ENCODE results near the gene RFTN1. TPM values are rescaled to one million over a fixed set of nuclear protein-coding genes. Genes with fewer than 3 reads are reported as not detected.
A peak's percentile ranks its signal among the peaks of the same experiment; 100 is the strongest.

The RFTN1 gene
- total RNA-seq, 2 experiments from 2014 or later, result 95.9 to 109 TPM

DNA sequence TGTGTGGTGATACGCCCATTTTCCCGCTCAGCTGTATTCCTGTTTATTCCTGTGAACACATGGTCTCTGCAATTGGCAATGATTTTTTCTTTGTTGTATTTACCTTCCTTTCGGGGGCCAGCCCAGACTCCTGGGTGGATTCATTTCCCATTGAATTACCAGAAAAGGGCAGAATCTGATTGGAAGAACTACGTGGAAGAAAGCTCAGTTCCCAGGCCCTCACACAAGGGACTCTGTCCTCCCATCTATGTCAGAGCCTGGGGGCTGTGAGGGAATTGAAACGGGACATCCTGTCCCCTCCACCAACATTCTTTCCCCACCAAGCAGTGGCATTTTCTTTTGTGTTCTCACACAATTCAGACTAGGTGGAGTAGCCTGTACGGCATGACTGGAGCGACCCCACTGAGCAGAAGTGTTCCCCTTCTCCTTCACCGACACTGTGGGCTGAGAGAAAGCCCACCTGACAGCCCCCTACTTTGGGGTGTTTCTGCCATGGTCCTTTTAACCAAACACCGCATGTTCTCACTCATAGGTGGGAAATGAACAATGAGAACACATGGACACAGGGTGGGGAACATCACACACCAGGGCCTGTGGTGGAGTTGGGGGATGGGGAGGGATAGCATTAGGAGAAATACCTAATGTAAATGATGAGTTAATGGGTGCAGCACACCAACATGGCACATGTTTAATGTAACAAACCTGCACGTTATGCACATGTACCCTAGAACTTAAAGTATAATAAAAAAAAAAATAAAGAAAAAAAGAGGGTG is 32.1 kb upstream of the RFTN1 start:
- CTCF ChIA-PET, result interaction anchor here (1.4 kb wide), 1 partner anchor 255 kb away, joined by 4 read pairs; no protein-coding TSS in a partner anchor
- peaks cover 10% of the 10 kb centered on the region for H3K4me1 Mint-ChIP-seq (ENCODE audit: low read depth)
- no peaks in the 10 kb centered on the region for H3K36me3 Mint-ChIP-seq (ENCODE audit: low read depth)
- H3K27ac Mint-ChIP-seq, result no peak overlapping the region
- no peak overlapping the region for H3K4me3 Mint-ChIP-seq
- intact Hi-C loops (cut with micrococcal nuclease), result loop anchor here (1.0 kb wide), 1 partner anchor 24 kb away; no protein-coding TSS in a partner anchor
- DNase-seq, result no peak
- H3K9me3 Mint-ChIP-seq, result no peaks in the 10 kb centered on the region
- no peaks in the 10 kb centered on the region for H3K27me3 Mint-ChIP-seq (ENCODE audit: low read depth)

DNA sequence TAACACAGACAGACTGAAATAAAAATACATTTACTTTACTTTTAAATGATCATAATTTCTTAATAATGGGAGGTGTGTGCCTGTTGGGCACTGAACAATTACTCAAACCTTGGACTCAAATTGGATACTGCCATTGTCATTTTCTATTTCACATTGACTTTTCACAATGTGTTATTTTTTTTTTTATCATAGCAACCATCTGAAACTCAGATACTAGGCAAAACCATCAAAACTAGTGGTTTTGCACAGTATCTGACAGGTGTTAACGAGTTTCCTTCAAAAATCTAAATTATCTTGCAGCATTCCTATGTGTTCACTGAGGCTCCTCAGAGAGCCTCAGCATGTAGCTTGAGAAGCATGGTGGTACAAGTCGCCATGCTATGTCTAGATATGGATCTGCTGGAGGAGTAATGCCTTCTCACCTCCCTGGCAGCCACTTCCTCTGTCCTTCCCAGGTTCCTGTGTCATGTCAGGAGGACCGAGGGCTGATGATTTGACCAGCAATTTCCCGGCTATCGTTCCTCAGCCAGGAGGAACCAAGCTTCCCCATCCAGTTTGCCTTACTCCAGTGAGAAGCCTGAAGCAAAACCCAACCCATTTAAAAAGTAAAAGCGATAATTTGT is 29.9 kb upstream of the RFTN1 start:
- DNase-seq, result no peak
- H3K36me3 Mint-ChIP-seq (ENCODE audit: low read depth), result no peaks in the 10 kb centered on the region
- no peaks in the 10 kb centered on the region for H3K9me3 Mint-ChIP-seq
- H3K4me1 Mint-ChIP-seq (ENCODE audit: low read depth), result peaks cover 6% of the 10 kb centered on the region
- CTCF ChIA-PET, result interaction anchor here (1.7 kb wide), 1 partner anchor 224 kb away, joined by 4 read pairs; no protein-coding TSS in a partner anchor
- intact Hi-C loops (cut with micrococcal nuclease), result no loop called here
- H3K27me3 Mint-ChIP-seq (ENCODE audit: low read depth), result no peaks in the 10 kb centered on the region
- no peak overlapping the region for H3K27ac Mint-ChIP-seq
- H3K4me3 Mint-ChIP-seq, result no peak overlapping the region

DNA sequence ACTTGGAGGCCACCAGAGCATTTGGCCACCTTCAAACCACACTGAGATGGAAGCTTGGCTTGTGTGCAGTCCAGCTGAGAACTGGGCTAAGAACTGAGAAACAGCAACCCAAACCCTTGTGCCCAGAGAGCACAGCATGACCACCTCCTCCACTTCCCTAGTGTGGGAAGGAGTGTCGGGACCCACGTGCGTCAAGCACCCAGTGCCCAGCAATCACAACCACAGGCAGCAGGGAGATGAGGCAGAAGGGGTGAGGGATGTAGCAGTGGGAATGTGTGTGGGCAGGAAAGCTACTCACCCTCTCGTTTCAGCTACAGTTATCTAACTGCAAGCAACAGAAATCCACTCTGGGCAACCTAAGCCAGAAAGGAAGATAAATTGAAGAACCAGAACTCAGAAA is 25.0 kb upstream of the RFTN1 start:
- no peak overlapping the region for H3K27ac Mint-ChIP-seq
- peaks cover 2% of the 10 kb centered on the region for H3K27me3 Mint-ChIP-seq (ENCODE audit: low read depth)
- H3K36me3 Mint-ChIP-seq (ENCODE audit: low read depth), result no peaks in the 10 kb centered on the region
- no peaks in the 10 kb centered on the region for H3K4me1 Mint-ChIP-seq (ENCODE audit: low read depth)
- no peaks in the 10 kb centered on the region for H3K9me3 Mint-ChIP-seq
- intact Hi-C loops (cut with micrococcal nuclease), result no loop called here
- no peak overlapping the region for H3K4me3 Mint-ChIP-seq
- CTCF ChIA-PET, result no interaction called here
- DNase-seq, result no peak

DNA sequence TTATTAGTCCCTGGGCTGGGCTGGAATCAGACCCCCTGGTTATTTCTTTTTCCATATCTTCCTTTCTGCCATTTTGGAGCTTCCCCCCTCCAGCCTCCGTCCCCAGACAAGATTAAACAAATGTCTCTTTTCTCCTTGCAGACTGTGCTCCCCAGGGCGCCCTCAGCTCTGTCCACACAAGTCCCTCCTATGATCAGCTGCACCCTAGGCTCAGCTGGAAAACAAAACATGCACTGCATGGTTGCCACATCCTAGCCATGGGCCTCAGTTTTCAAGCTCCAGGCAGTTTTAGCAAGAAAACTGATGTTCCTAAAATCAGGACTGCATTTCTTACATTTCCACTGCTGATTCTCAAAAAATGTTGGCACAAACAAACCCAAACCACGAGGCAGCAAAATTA is 23.5 kb upstream of the RFTN1 start:
- intact Hi-C loops (cut with micrococcal nuclease), result no loop called here
- DNase-seq, result no peak
- no peaks in the 10 kb centered on the region for H3K4me1 Mint-ChIP-seq (ENCODE audit: low read depth)
- no peak overlapping the region for H3K27ac Mint-ChIP-seq
- CTCF ChIA-PET, result interaction anchor here (1.2 to 1.5 kb wide), 2 partner anchors 10 to 11 kb away, joined by 4 to 6 read pairs; no protein-coding TSS in a partner anchor
- peaks cover 2% of the 10 kb centered on the region for H3K27me3 Mint-ChIP-seq (ENCODE audit: low read depth)
- H3K36me3 Mint-ChIP-seq (ENCODE audit: low read depth), result no peaks in the 10 kb centered on the region
- no peak overlapping the region for H3K4me3 Mint-ChIP-seq
- H3K9me3 Mint-ChIP-seq, result no peaks in the 10 kb centered on the region

DNA sequence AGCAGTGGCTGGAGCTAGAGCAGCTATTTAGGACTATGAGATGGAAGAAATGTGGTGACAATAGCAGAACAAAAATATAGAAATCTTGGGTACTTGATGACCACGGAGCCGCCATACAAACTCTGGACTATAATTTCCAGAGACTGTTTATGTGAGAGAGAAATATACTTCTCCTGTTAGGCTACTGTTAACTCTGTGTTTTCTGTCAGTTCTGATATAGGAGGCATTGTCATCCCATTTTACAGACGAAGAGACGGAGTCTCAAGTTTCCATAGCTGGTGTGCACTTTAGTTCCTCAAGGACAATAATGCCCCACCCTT is 22.8 kb upstream of the RFTN1 start:
- peaks cover 2% of the 10 kb centered on the region for H3K27me3 Mint-ChIP-seq (ENCODE audit: low read depth)
- H3K4me3 Mint-ChIP-seq, result no peak overlapping the region
- no peak overlapping the region for H3K27ac Mint-ChIP-seq
- intact Hi-C loops (cut with micrococcal nuclease), result no loop called here
- no peak for DNase-seq
- H3K36me3 Mint-ChIP-seq (ENCODE audit: low read depth), result no peaks in the 10 kb centered on the region
- CTCF ChIA-PET, result interaction anchor here (1.2 to 1.5 kb wide), 2 partner anchors 9 to 11 kb away, joined by 4 to 6 read pairs; no protein-coding TSS in a partner anchor
- H3K9me3 Mint-ChIP-seq, result no peaks in the 10 kb centered on the region
- H3K4me1 Mint-ChIP-seq (ENCODE audit: low read depth), result no peaks in the 10 kb centered on the region

DNA sequence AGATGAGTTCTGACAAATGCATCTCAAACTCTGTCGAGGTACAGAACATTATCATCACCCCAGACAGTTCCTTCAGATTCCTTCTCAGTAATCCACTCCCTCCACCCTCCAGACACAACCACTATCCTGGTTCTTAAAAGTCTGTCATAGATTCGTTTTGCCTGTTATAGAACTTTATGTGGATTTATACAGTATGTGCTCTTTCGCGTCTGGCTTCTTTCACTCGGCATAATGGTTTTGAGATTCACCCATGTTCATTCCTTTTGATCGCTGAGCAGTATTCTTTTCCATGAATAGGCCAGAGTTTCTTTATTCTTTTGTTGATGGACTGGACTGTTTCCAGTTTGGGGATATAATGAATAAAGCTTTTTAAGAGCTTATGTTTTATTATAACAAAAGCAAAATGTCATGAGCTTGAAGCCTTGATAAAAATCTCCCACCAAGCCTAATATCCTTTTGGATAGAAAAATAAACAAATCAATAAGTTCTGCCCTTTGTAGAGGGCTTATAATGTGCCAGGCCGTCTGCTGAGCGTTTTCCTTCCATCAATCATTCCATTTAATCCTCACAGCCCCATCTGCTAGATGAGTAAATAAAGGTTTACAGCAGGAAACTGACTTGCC is 21.3 kb upstream of the RFTN1 start:
- no peaks in the 10 kb centered on the region for H3K9me3 Mint-ChIP-seq
- peaks cover 2% of the 10 kb centered on the region for H3K27me3 Mint-ChIP-seq (ENCODE audit: low read depth)
- H3K36me3 Mint-ChIP-seq (ENCODE audit: low read depth), result no peaks in the 10 kb centered on the region
- no peak overlapping the region for H3K4me3 Mint-ChIP-seq
- intact Hi-C loops (cut with micrococcal nuclease), result no loop called here
- CTCF ChIA-PET, result no interaction called here
- H3K4me1 Mint-ChIP-seq (ENCODE audit: low read depth), result no peaks in the 10 kb centered on the region
- no peak for DNase-seq
- H3K27ac Mint-ChIP-seq, result peak overlapping the region; percentile 8

DNA sequence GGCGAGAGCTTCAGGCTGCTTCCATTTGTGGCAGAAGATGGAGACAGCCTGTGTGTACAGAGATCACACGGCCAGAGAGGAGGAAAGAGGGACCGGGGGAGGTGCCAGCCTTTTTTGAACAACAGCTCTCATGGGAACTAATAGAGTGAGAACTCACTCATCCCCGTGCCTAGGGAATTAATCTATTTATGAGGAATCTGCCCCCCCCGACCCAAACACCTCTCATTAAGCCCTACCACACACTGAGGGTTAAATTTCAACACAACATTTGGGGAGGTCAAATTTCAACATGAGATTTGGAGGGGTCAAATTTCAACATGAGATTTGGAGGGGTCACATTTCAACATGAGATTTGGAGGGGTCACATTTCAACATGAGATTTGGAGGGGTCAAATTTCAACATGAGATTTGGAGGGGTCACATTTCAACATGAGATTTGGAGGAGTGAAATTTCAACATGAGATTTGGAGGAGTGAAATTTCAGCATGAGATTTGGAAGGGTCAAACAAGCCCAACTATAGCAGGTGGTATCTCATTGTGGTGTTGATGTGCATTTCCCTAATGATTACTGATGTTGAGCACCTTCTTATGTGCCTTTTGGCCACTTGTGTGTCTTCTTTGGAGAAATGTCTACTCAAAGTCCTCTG is 20.6 kb upstream of the RFTN1 start:
- H3K9me3 Mint-ChIP-seq, result no peaks in the 10 kb centered on the region
- H3K36me3 Mint-ChIP-seq (ENCODE audit: low read depth), result no peaks in the 10 kb centered on the region
- CTCF ChIA-PET, result interaction anchor here (0.7 kb wide), 1 partner anchor 9 kb away, joined by 3 read pairs; no protein-coding TSS in a partner anchor
- peaks cover 4% of the 10 kb centered on the region for H3K4me1 Mint-ChIP-seq (ENCODE audit: low read depth)
- intact Hi-C loops (cut with micrococcal nuclease), result no loop called here
- no peak for DNase-seq
- peaks cover 2% of the 10 kb centered on the region for H3K27me3 Mint-ChIP-seq (ENCODE audit: low read depth)
- no peak overlapping the region for H3K27ac Mint-ChIP-seq
- no peak overlapping the region for H3K4me3 Mint-ChIP-seq

DNA sequence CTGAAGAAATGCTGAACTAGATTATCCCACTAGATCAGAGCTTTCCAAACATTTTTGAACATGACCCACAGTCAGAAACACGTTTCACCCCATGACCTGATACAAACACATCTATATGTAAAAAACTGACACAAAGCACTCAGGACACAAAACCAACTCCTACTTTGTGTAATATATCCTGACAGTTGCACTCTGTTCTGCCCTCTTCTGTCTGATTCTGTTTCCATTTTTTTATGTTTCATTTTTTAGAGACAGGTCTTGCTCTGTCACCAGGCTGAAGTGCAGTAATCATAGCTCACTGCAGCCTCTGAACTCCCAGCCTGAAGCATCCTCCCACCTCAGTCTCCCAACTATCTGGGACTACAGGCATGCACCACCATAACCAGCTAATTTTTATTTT is 15.8 kb upstream of the RFTN1 start:
- CTCF ChIA-PET, result interaction anchor here (0.7 to 1.7 kb wide), 6 partner anchors 15 to 261 kb away, joined by 3 to 8 read pairs (median 4); no protein-coding TSS in a partner anchor
- Mint-ChIP-seq H3K27me3 (ENCODE audit: low read depth) (no peaks in the 10 kb centered on the region), H3K4me3 (no peak overlapping the region), H3K4me1 (ENCODE audit: low read depth) (peaks cover 9% of the 10 kb centered on the region), H3K36me3 (ENCODE audit: low read depth) (peaks cover 5% of the 10 kb centered on the region), H3K9me3 (peaks cover 5% of the 10 kb centered on the region), H3K27ac (no peak overlapping the region)
- intact Hi-C loops (cut with micrococcal nuclease), result loop anchor here (1.0 to 10.0 kb wide), 3 partner anchors 239 to 1214 kb away; no protein-coding TSS in a partner anchor
- DNase-seq, result no peak

DNA sequence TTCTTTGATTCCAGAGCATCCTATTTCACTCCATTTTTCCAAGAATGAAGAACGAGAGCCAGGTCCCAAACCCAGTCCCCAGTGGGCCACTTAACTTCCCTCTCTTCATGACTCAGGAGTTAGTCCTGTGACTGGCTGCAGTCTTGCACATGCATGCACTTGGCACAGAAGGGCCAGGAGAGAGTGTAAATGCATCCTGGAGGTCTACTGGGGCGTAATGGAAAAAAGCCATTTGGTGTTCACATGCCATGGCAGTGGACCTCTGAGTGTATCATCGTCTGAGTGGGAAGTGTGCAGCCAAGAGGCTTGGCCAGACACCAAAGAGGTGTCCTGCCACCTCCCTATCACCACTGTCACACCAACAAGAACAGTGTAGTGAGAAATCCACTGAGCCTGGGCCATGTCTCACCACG is 15.1 kb upstream of the RFTN1 start:
- Mint-ChIP-seq H3K27ac (no peak overlapping the region), H3K4me1 (ENCODE audit: low read depth) (peaks cover 16% of the 10 kb centered on the region), H3K36me3 (ENCODE audit: low read depth) (peaks cover 9% of the 10 kb centered on the region), H3K27me3 (ENCODE audit: low read depth) (no peaks in the 10 kb centered on the region), H3K4me3 (no peak overlapping the region), H3K9me3 (peaks cover 7% of the 10 kb centered on the region)
- intact Hi-C loops (cut with micrococcal nuclease), result loop anchor here (10.0 kb wide), 1 partner anchor 1214 kb away; no protein-coding TSS in a partner anchor
- DNase-seq, result no peak
- CTCF ChIA-PET, result no interaction called here

DNA sequence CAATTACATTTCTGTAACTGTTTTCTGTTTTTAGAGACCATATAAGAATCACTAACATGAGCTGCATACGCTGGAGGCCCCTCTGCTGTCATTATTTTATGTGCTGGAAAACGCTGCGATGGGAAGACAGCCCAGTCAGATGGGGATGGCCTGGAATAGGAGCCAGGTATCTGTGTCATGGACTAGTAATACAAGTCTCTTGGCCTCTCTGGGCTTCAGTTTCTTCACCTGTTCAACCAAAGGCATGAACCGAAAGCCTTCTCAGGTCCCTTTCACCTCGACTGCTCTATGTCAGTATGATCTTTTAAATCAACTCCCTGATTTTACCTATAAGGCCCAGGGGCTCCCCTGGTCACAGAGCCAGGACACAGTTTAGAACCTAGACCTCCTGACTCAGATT is 14.6 kb upstream of the RFTN1 start:
- CTCF ChIA-PET, result interaction anchor here (0.5 to 1.6 kb wide), 3 partner anchors 9 to 208 kb away, joined by 3 to 6 read pairs (median 3); no protein-coding TSS in a partner anchor
- H3K27ac Mint-ChIP-seq, result no peak overlapping the region
- peaks cover 14% of the 10 kb centered on the region for H3K36me3 Mint-ChIP-seq (ENCODE audit: low read depth)
- peaks cover 21% of the 10 kb centered on the region for H3K4me1 Mint-ChIP-seq (ENCODE audit: low read depth)
- peaks cover 10% of the 10 kb centered on the region for H3K9me3 Mint-ChIP-seq
- no peak overlapping the region for H3K4me3 Mint-ChIP-seq
- no peak for DNase-seq
- H3K27me3 Mint-ChIP-seq (ENCODE audit: low read depth), result no peaks in the 10 kb centered on the region
- intact Hi-C loops (cut with micrococcal nuclease), result loop anchor here (10.0 kb wide), 1 partner anchor 1213 kb away; no protein-coding TSS in a partner anchor

DNA sequence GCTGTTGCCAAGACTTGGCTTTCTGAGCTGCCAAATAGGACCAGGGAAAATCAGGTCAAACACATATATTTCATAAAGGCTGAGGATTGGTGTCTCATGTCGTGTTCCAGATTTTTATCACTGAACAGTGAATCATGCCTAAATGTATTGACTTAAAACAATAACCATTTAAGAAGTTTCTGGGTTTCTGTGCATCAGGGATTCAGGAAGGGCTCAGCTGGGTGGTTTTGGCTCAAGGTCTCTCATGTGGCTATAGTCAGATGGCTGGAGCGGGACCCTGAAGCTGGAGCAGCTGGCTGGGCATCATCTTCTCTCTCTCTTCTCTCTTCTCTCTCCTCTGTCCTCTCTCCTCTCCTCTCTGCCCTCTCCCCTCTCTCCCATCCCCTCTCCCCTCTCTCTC is 10.7 kb upstream of the RFTN1 start:
- Mint-ChIP-seq H3K9me3 (peaks cover 26% of the 10 kb centered on the region), H3K36me3 (ENCODE audit: low read depth) (peaks cover 23% of the 10 kb centered on the region), H3K4me1 (ENCODE audit: low read depth) (peaks cover 55% of the 10 kb centered on the region), H3K4me3 (no peak overlapping the region), H3K27me3 (ENCODE audit: low read depth) (no peaks in the 10 kb centered on the region), H3K27ac (peak overlapping the region; percentile 87)
- intact Hi-C loops (cut with micrococcal nuclease), result loop anchor here (10.0 kb wide), 1 partner anchor 1209 kb away; no protein-coding TSS in a partner anchor
- DNase-seq, result no peak
- CTCF ChIA-PET, result interaction anchor here (0.6 to 1.3 kb wide), 3 partner anchors 27 to 866 kb away, joined by 3 to 4 read pairs (median 3); no protein-coding TSS in a partner anchor

DNA sequence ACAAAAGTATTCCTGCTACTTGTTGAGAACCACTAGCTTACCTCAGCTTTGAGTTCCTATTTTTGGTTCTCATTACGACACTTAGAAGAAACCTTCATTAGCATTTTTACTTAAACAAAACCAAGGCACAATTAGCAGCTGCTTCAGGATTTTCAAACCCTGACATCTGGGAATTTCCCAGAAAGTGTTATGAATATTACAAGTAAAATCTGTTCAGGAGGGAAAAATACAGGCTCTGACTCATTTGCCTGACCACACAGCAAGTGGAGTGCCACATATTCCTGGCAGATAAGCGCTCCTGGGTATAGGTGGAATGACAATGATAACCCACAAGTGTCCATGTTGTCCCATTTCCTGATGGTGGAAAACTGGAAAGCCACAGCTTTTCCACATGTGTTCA is 10.3 kb upstream of the RFTN1 start:
- peaks cover 23% of the 10 kb centered on the region for H3K36me3 Mint-ChIP-seq (ENCODE audit: low read depth)
- intact Hi-C loops (cut with micrococcal nuclease), result loop anchor here (10.0 kb wide), 1 partner anchor 1209 kb away; no protein-coding TSS in a partner anchor
- no peak overlapping the region for H3K4me3 Mint-ChIP-seq
- peak overlapping the region; percentile 87 for H3K27ac Mint-ChIP-seq
- peaks cover 27% of the 10 kb centered on the region for H3K9me3 Mint-ChIP-seq
- DNase-seq, result no peak
- CTCF ChIA-PET, result interaction anchor here (0.6 kb wide), 1 partner anchor 866 kb away, joined by 3 read pairs; no protein-coding TSS in a partner anchor
- H3K27me3 Mint-ChIP-seq (ENCODE audit: low read depth), result no peaks in the 10 kb centered on the region
- peaks cover 55% of the 10 kb centered on the region for H3K4me1 Mint-ChIP-seq (ENCODE audit: low read depth)

All from activated naive CD4-positive, alpha-beta T cell treated with anti-CD3 and anti-CD28 coated beads for 36 hours (primary cell).